IMR-90 (cell line): Measurements from ENCODE around the gene TEX22. TPM values are rescaled to one million over a fixed set of nuclear protein-coding genes. Genes with fewer than 3 reads are reported as not detected.

ENCODE experiments used
- ATAC-seq: fragments of 200-7000 bp; cut with Tn5 transposase; 2 replicates; pipeline ENCODE4 v1.9.1; 2020; ENCODE audit warnings: low read depth, mild to moderate bottlenecking, moderate library complexity
- BruUV-seq: library from RNA; stranded (reverse); fragments of 400-500 nt; replicated peaks from 2 replicates; lab custom pipeline; 2021; lab: Mats Ljungman, UMichigan
- CTCF ChIA-PET: fragments of 300-600 bp; formaldehyde crosslinking; extraction: SDS; loops from one replicate; lab custom pipeline; 2021; ENCODE audit warnings: antibody characterized with exemption; lab: Yijun Ruan, JAX
- POLR2A ChIA-PET: fragments of 300-600 bp; sonication (Branson Sonifier 250); formaldehyde crosslinking; loops from one replicate; lab custom pipeline; 2022; ENCODE audit warnings: antibody characterized with exemption; ENCODE audit not compliant: unreplicated experiment; lab: Charles Lee
- DNase-seq: peaks from one replicate; pipeline ENCODE4 v3.0.0; 2013
- H2AFZ ChIP-seq: replicated peaks from 2 replicates; pipeline ENCODE3; 2013; ENCODE audit warnings: low read length, mild to moderate bottlenecking; ENCODE audit not compliant: poor library complexity
- H2AK5ac ChIP-seq: 2 replicates; pipeline ENCODE4 v1.6.1; 2013; ENCODE audit warnings: low read depth, low read length, inconsistent platforms
- H2AK9ac ChIP-seq: replicated peaks from 2 replicates; pipeline ENCODE3; 2013; ENCODE audit warnings: mild to moderate bottlenecking, low read depth, low read length, moderate library complexity; ENCODE audit not compliant: poor library complexity
- H2BK120ac ChIP-seq: 2 replicates; pipeline ENCODE4 v1.6.1; 2013; ENCODE audit warnings: low read depth, low read length, inconsistent platforms
- H2BK15ac ChIP-seq: 3 replicates; pipeline ENCODE4 v1.6.1; 2013; ENCODE audit warnings: low read depth, low read length, inconsistent platforms
- H2BK20ac ChIP-seq: 2 replicates; pipeline ENCODE4 v1.6.1; 2013; ENCODE audit warnings: low read depth, mild to moderate bottlenecking, inconsistent platforms, low read length, moderate library complexity
- H2BK5ac ChIP-seq: 2 replicates; pipeline ENCODE4 v1.6.1; 2013; ENCODE audit warnings: mild to moderate bottlenecking, low read depth, low read length, inconsistent platforms; ENCODE audit not compliant: poor library complexity, severe bottlenecking
- H3K14ac ChIP-seq: replicated peaks from 2 replicates; pipeline ENCODE4 v1.6.1; 2013; ENCODE audit warnings: low read depth, low read length, inconsistent platforms
- H3K18ac ChIP-seq: 2 replicates; pipeline ENCODE4 v1.6.1; 2013; ENCODE audit warnings: low read depth, low read length, control low read depth
- H3K23ac ChIP-seq: 2 replicates; pipeline ENCODE4 v1.6.1; 2013; ENCODE audit warnings: low read depth, low read length, inconsistent platforms
- H3K27ac ChIP-seq: 2 replicates; pipeline ENCODE4 v1.5.1; 2013; ENCODE audit warnings: mild to moderate bottlenecking, control low read depth, low read length; ENCODE audit not compliant: insufficient read depth
- H3K27me3 ChIP-seq: 2 replicates; pipeline ENCODE4 v1.6.1; 2013; ENCODE audit warnings: low read length; ENCODE audit not compliant: control insufficient read depth, insufficient read depth
- H3K36me3 ChIP-seq: 2 replicates; pipeline ENCODE4 v1.6.1; 2013; ENCODE audit warnings: low read length, mixed read lengths; ENCODE audit not compliant: control insufficient read depth, insufficient read depth
- H3K4ac ChIP-seq: 2 replicates; pipeline ENCODE4 v1.6.1; 2013; ENCODE audit warnings: low read depth, low read length, inconsistent platforms
- H3K4me1 ChIP-seq: 2 replicates; pipeline ENCODE4 v1.6.1; 2013; ENCODE audit warnings: low read length, mixed read lengths; ENCODE audit not compliant: control insufficient read depth, insufficient read depth
- H3K4me2 ChIP-seq: 2 replicates; pipeline ENCODE4 v1.6.1; 2013; ENCODE audit warnings: low read depth, mild to moderate bottlenecking, control low read depth, low read length, moderate library complexity
- H3K4me3 ChIP-seq: 2 replicates; pipeline ENCODE4 v1.5.1; 2013; ENCODE audit warnings: low read depth, mild to moderate bottlenecking, control low read depth, low read length, moderate library complexity; ENCODE audit not compliant: insufficient read depth
- H3K56ac ChIP-seq: 2 replicates; pipeline ENCODE4 v1.6.1; 2013; ENCODE audit warnings: low read length, inconsistent platforms; ENCODE audit not compliant: insufficient read depth; ENCODE audit errors: extremely low read depth
- H3K79me1 ChIP-seq, 2 experiments: 2 replicates each; pipeline ENCODE4 v1.6.1; 2013; ENCODE audit warnings: low read length in 2 of 2, inconsistent platforms in 1 of 2, low read depth in 1 of 2
- H3K9ac ChIP-seq: 2 replicates; pipeline ENCODE4 v1.6.1; 2013; ENCODE audit warnings: low read depth, low read length, control low read depth
- H3K9me1 ChIP-seq: 2 replicates; pipeline ENCODE4 v1.6.1; 2013; ENCODE audit warnings: low read length, inconsistent platforms; ENCODE audit not compliant: insufficient read depth
- H3K9me3 ChIP-seq: 2 replicates; pipeline ENCODE4 v1.6.1; 2013; ENCODE audit warnings: low read length; ENCODE audit not compliant: control insufficient read depth, insufficient read depth
- H4K20me1 ChIP-seq: 2 replicates; pipeline ENCODE4 v1.6.1; 2013; ENCODE audit warnings: low read length, inconsistent platforms; ENCODE audit not compliant: insufficient read depth
- H4K5ac ChIP-seq: 2 replicates; pipeline ENCODE4 v1.6.1; 2013; ENCODE audit warnings: mild to moderate bottlenecking, low read depth, low read length, control low read depth
- H4K8ac ChIP-seq, 2 experiments: 2 replicates each; pipeline ENCODE4 v1.6.1; 2013; ENCODE audit warnings: low read depth in 2 of 2, low read length in 2 of 2, control low read depth in 1 of 2, inconsistent platforms in 1 of 2
- H4K91ac ChIP-seq: 2 replicates; pipeline ENCODE4 v1.6.1; 2013; ENCODE audit warnings: low read depth, low read length, inconsistent platforms; ENCODE audit not compliant: insufficient read depth
- CHD1 ChIP-seq: IDR thresholded peaks from 2 replicates; pipeline ENCODE4 v1.6.1; 2012; ENCODE audit warnings: low read depth, low read length, improper control_type of control experiment
- MAZ ChIP-seq: IDR thresholded peaks from 2 replicates; pipeline ENCODE4 v1.6.1; 2012; ENCODE audit warnings: low read depth, mild to moderate bottlenecking, low read length, improper control_type of control experiment, moderate library complexity, borderline replicate concordance
- MXI1 ChIP-seq: IDR thresholded peaks from 2 replicates; pipeline ENCODE4 v1.6.1; 2012; ENCODE audit warnings: low read depth, mild to moderate bottlenecking, low read length, moderate library complexity, borderline replicate concordance
- NFE2L2 ChIP-seq: fragments of 150-350 bp; IDR thresholded peaks from 2 replicates; pipeline ENCODE4 v1.6.1; 2016; ENCODE audit warnings: low read depth, mild to moderate bottlenecking, low read length
- RAD21 ChIP-seq: IDR thresholded peaks from 2 replicates; pipeline ENCODE4 v1.6.1; 2012; ENCODE audit warnings: low read length, improper control_type of control experiment
- RCOR1 ChIP-seq: IDR thresholded peaks from 2 replicates; pipeline ENCODE4 v1.6.1; 2012; ENCODE audit warnings: mild to moderate bottlenecking, low read length, improper control_type of control experiment; ENCODE audit not compliant: insufficient replicate concordance
- RFX5 ChIP-seq: IDR thresholded peaks from 2 replicates; pipeline ENCODE4 v1.8.0; 2012; ENCODE audit warnings: low read depth, mild to moderate bottlenecking, low read length, moderate library complexity
- SMC3 ChIP-seq: fragments of 150-350 bp; IDR thresholded peaks from 2 replicates; pipeline ENCODE4 v1.6.1; 2016; ENCODE audit warnings: low read depth, mild to moderate bottlenecking, antibody characterized with exemption, low read length, moderate library complexity
- WGBS, 2 experiments: methylation state at CpG; one replicate each; pipeline versions ENCODE4 v1.1.5 to v1.1.7; 2013; ENCODE audit warnings: missing lambda C conversion rate in 2 of 2; ENCODE audit not compliant: insufficient read length in 1 of 2; ENCODE audit errors: extremely low coverage in 2 of 2; 5-methylcytosine and 5-hydroxymethylcytosine counted together
- dilution Hi-C: fragments of 300-500 bp; cut with HindIII; formaldehyde crosslinking; loops from one replicate; pipeline ENCODE4 v1.14.3; 2018; ENCODE audit warnings: low sequenced_read_pairs; ENCODE audit not compliant: unreplicated experiment
- in situ Hi-C: fragments of 300-500 bp; cut with MboI; formaldehyde crosslinking; loops from 3 replicates; pipeline ENCODE4 v1.14.3; 2019; ENCODE audit warnings: low sequenced_read_pairs, inconsistent platforms, mixed read lengths
- intact Hi-C: fragments of 100-400 bp; cut with micrococcal nuclease; formaldehyde crosslinking; loops from 2 replicates; pipeline ENCODE4 v1.10.0; 2022
- polyA plus RNA-seq, 3 experiments: library from polyadenylated mRNA; depleted of rRNA; stranded (reverse); fragments of >200 nt; gene quantifications; 2 replicates each; pipeline ENCODE4 v1.2.3, GENCODE V29; 2012; ENCODE audit warnings: low replicate concordance in 1 of 3
- total RNA-seq: library from RNA; depleted of rRNA; stranded (reverse); fragments of >200 nt; gene quantifications from 2 replicates; pipeline ENCODE4 v1.2.3, GENCODE V29; 2012
- TF ChIP-seq, protein P1 (sequence below): fragments of 150-350 bp; IDR thresholded peaks from 2 replicates; pipeline ENCODE4 v1.6.1; 2017; ENCODE audit warnings: mild to moderate bottlenecking, antibody characterized with exemption, low read length, low read depth

Gene TEX22
- total and polyA plus RNA-seq, 2 of the 4 experiments (the other 2 are of a cell fraction) = 0.10 to 0.18 TPM

DNA sequence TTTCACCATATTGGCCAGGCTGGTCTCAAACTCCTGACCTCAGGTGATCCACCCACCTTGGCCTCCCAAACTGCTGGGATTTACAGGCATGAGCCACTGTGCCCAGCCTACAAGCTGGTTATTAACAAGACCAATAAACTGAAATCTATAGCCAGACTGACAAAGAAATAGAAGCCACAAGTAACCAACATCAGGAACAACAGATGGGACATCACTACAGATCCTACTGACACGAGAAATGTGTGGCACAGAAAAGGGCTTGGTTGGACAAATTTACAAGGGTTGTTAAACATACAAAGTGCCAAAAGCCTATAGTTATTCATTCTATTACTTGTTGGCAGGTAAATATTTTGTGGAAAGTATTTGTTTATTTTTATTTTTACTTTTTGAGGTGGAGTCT lies 32.9 kb downstream of the TEX22 start:
- no peak overlapping the region for H2AK9ac ChIP-seq
- H4K20me1 ChIP-seq = peaks cover 88% of the 10 kb centered on the region
- no peak overlapping the region for H3K23ac ChIP-seq
- CTCF ChIA-PET = interaction anchor here (1.0 kb wide), 1 partner anchor 17 kb away, joined by 6 read pairs; no protein-coding TSS in a partner anchor
- H2BK5ac ChIP-seq = no peak overlapping the region
- no peak overlapping the region for H3K18ac ChIP-seq
- no peak overlapping the region for H2BK15ac ChIP-seq
- in situ Hi-C loops = no loop called here
- H4K91ac ChIP-seq = no peak overlapping the region
- H2AK5ac ChIP-seq = no peak overlapping the region
- no peak for TF ChIP-seq RCOR1
- no peak for TF ChIP-seq MXI1
- TF ChIP-seq RFX5 = no peak
- TF ChIP-seq SMC3 = no peak
- TF ChIP-seq MAZ = no peak
- TF ChIP-seq, protein P1, sequence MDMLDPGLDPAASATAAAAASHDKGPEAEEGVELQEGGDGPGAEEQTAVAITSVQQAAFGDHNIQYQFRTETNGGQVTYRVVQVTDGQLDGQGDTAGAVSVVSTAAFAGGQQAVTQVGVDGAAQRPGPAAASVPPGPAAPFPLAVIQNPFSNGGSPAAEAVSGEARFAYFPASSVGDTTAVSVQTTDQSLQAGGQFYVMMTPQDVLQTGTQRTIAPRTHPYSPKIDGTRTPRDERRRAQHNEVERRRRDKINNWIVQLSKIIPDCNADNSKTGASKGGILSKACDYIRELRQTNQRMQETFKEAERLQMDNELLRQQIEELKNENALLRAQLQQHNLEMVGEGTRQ = no peak
- no peak for TF ChIP-seq NFE2L2
- TF ChIP-seq CHD1 = no peak
- no peak for TF ChIP-seq RAD21
- H3K4ac ChIP-seq = no peak overlapping the region
- no peak overlapping the region for H2BK120ac ChIP-seq
- no peak overlapping the region for H3K14ac ChIP-seq
- H4K8ac ChIP-seq = no peak overlapping the region
- dilution Hi-C loops = no loop called here
- H2BK20ac ChIP-seq = no peak overlapping the region
- DNase-seq (no peak), ATAC-seq (no peak)
- no peak overlapping the region for H4K5ac ChIP-seq
- POLR2A ChIA-PET = no interaction called here
- H3K4me1 ChIP-seq = no peaks in the 10 kb centered on the region; the same call in 1 of the 2 replicates
- no peak overlapping the region for H3K27ac ChIP-seq
- no peak overlapping the region for H3K56ac ChIP-seq
- WGBS, 2 experiments = no CpG with 5 or more reads among the region's 1 CpG
- no peak overlapping the region for H3K4me2 ChIP-seq
- peaks cover 8% of the 10 kb centered on the region for H3K36me3 ChIP-seq
- H2AFZ ChIP-seq = no peak overlapping the region
- intact Hi-C loops = no loop called here
- H3K9me3 ChIP-seq = no peaks in the 10 kb centered on the region
- no TSS peak for BruUV-seq
- no peak overlapping the region for H3K4me3 ChIP-seq
- no peaks in the 10 kb centered on the region for H3K27me3 ChIP-seq
- no peak overlapping the region for H3K9ac ChIP-seq
- peaks cover 10% of the 10 kb centered on the region for H3K9me1 ChIP-seq
- H3K79me1 ChIP-seq = peaks cover 20 to 74% of the 10 kb centered on the region in 2 experiments
